ENCODE measurements around the gene CALR.

DNA sequence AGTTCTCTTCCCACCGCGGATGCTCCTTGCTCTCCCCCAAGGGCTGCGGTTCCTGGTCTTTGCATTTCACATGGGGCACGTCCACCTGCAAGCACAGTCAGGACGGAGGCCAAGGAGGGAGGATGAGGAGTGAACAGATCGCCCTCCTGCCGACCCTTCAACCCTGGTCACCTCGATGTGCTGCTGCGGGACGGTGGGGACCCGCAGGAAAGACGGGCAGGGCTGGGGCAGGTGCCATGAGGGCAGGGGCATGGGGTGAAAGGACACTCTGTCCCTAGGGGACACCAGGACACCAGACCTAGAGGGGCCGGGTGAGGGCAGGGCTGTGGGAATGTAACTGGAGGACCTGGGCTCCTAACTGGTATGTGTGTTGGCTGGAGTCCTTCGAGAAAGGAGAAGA lies 20.2 kb upstream of the CALR start:
- TF ChIP-seq, protein P1, sequence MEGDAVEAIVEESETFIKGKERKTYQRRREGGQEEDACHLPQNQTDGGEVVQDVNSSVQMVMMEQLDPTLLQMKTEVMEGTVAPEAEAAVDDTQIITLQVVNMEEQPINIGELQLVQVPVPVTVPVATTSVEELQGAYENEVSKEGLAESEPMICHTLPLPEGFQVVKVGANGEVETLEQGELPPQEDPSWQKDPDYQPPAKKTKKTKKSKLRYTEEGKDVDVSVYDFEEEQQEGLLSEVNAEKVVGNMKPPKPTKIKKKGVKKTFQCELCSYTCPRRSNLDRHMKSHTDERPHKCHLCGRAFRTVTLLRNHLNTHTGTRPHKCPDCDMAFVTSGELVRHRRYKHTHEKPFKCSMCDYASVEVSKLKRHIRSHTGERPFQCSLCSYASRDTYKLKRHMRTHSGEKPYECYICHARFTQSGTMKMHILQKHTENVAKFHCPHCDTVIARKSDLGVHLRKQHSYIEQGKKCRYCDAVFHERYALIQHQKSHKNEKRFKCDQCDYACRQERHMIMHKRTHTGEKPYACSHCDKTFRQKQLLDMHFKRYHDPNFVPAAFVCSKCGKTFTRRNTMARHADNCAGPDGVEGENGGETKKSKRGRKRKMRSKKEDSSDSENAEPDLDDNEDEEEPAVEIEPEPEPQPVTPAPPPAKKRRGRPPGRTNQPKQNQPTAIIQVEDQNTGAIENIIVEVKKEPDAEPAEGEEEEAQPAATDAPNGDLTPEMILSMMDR (IDR thresholded peaks at IDR 0.05), result no peak
- TF ChIP-seq POLR2A (IDR thresholded peaks at IDR 0.05; ENCODE audit: low read length) (no peak), RAD21 (conservative IDR thresholded peaks at IDR 0.05 in 1 of 2, IDR thresholded peaks at IDR 0.05 in 1 of 2) (no peak), RFX5 (IDR thresholded peaks at IDR 0.05) (no peak), JUN (IDR thresholded peaks at IDR 0.05) (no peak), PHF8 (IDR thresholded peaks at IDR 0.05; ENCODE audit: borderline replicate concordance, low read depth) (no peak), CHD4 (IDR thresholded peaks at IDR 0.05; ENCODE audit: borderline replicate concordance) (no peak)
- TF ChIP-seq, protein P2, sequence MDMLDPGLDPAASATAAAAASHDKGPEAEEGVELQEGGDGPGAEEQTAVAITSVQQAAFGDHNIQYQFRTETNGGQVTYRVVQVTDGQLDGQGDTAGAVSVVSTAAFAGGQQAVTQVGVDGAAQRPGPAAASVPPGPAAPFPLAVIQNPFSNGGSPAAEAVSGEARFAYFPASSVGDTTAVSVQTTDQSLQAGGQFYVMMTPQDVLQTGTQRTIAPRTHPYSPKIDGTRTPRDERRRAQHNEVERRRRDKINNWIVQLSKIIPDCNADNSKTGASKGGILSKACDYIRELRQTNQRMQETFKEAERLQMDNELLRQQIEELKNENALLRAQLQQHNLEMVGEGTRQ (IDR thresholded peaks at IDR 0.05), result no peak
